Endodermal cell (in vitro differentiated cells): ENCODE results near the gene CYB5D1. TPM values are rescaled to one million over a fixed set of nuclear protein-coding genes. Genes with fewer than 3 reads are reported as not detected.

Source experiments
- DNase-seq: peaks from one replicate; pipeline ENCODE4 v3.0.0-alpha.2; 2017
- H3K27ac ChIP-seq: 2 replicates; pipeline ENCODE4 v1.5.1; 2013; ENCODE audit warnings: mild to moderate bottlenecking, low read depth, low read length, moderate library complexity
- H3K27me3 ChIP-seq: 2 replicates; pipeline ENCODE4 v1.6.1; 2013; ENCODE audit warnings: mild to moderate bottlenecking, low read length, moderate library complexity; ENCODE audit not compliant: insufficient read depth, control insufficient read depth, poor library complexity, severe bottlenecking
- H3K36me3 ChIP-seq: 2 replicates; pipeline ENCODE4 v1.7.0; 2013; ENCODE audit warnings: mild to moderate bottlenecking, low read length, moderate library complexity; ENCODE audit not compliant: control insufficient read depth, insufficient read depth
- H3K4me1 ChIP-seq: one replicate; pipeline ENCODE4 v1.7.0; 2013; ENCODE audit warnings: low read length; ENCODE audit not compliant: control insufficient read depth, insufficient read depth
- H3K4me3 ChIP-seq: 2 replicates; pipeline ENCODE4 v1.5.1; 2013; ENCODE audit warnings: mild to moderate bottlenecking, low read length, moderate library complexity
- H3K9ac ChIP-seq: 2 replicates; pipeline ENCODE4 v1.6.1; 2013; ENCODE audit warnings: mild to moderate bottlenecking, low read length, moderate library complexity; ENCODE audit not compliant: poor library complexity, severe bottlenecking; ENCODE audit errors: extremely low read depth
- H3K9me3 ChIP-seq: 2 replicates; pipeline ENCODE4 v1.6.1; 2013; ENCODE audit warnings: mild to moderate bottlenecking, low read length, moderate library complexity; ENCODE audit not compliant: control insufficient read depth
- H3K27ac Mint-ChIP-seq: 2 replicates; pipeline ENCODE4 v1.8.0; 2020; ENCODE audit warnings: mixed read lengths
- H3K27me3 Mint-ChIP-seq: 2 replicates; pipeline ENCODE4 v1.8.0; 2021; ENCODE audit warnings: mild to moderate bottlenecking, mixed read lengths; ENCODE audit not compliant: insufficient read depth
- H3K36me3 Mint-ChIP-seq: 2 replicates; pipeline ENCODE4 v1.8.0; 2020; ENCODE audit warnings: low read depth, mixed read lengths
- H3K4me1 Mint-ChIP-seq: 2 replicates; pipeline ENCODE4 v1.8.0; 2020; ENCODE audit warnings: mixed read lengths
- H3K4me3 Mint-ChIP-seq: 2 replicates; pipeline ENCODE4 v1.8.0; 2020; ENCODE audit warnings: mild to moderate bottlenecking, moderate library complexity, mixed read lengths
- H3K9me3 Mint-ChIP-seq: 2 replicates; pipeline ENCODE4 v1.8.0; 2020; ENCODE audit warnings: mild to moderate bottlenecking, mixed read lengths
- WGBS, 2 experiments: methylation state at CpG; one replicate each; pipeline versions ENCODE4 v1.1.5 to v1.1.7; 2013; ENCODE audit warnings: missing lambda C conversion rate in 2 of 2, mixed read lengths in 1 of 2; ENCODE audit not compliant: insufficient coverage in 1 of 2, insufficient read length in 1 of 2; 5-methylcytosine and 5-hydroxymethylcytosine counted together
- total RNA-seq, 2 donors: library from RNA; stranded (reverse); fragmentation: NEBNext Ultra II Directional in 1 of 2; extraction: Animal tissue kit (Norgen Biotek cat#: 25700) in 1 of 2; gene quantifications; 2 replicates in 1 of 2; 3 replicates in 1 of 2; pipeline ENCODE4 v1.2.1, GENCODE V29; 2021
- TF ChIP-seq, protein P1 (sequence below): fragments of 200-600 bp; sonication (generic); conservative IDR thresholded peaks from 2 replicates; pipeline ENCODE4 v1.5.0; 2021; ENCODE audit warnings: antibody characterized with exemption, mild to moderate bottlenecking

Gene CYB5D1
- total RNA-seq, 2 donors from 2014 or later, result 10.6 to 12.9 TPM

- no peaks in the 10 kb centered on the region for H3K4me1 ChIP-seq
- Mint-ChIP-seq H3K4me3 (no peak overlapping the region), H3K27ac (no peak overlapping the region), H3K9me3 (no peaks in the 10 kb centered on the region), H3K4me1 (peaks cover 6% of the 10 kb centered on the region), H3K27me3 (peaks cover 15% of the 10 kb centered on the region), H3K36me3 (peaks cover 49% of the 10 kb centered on the region)
- WGBS, 2 experiments, result 94% methylated on average over 9 to 21 of the region's 21 CpGs
- no peak for DNase-seq
- no peaks in the 10 kb centered on the region for H3K27me3 ChIP-seq
- peaks cover 56% of the 10 kb centered on the region for H3K36me3 ChIP-seq
- no peak overlapping the region for H3K9ac ChIP-seq
- TF ChIP-seq, protein P1, sequence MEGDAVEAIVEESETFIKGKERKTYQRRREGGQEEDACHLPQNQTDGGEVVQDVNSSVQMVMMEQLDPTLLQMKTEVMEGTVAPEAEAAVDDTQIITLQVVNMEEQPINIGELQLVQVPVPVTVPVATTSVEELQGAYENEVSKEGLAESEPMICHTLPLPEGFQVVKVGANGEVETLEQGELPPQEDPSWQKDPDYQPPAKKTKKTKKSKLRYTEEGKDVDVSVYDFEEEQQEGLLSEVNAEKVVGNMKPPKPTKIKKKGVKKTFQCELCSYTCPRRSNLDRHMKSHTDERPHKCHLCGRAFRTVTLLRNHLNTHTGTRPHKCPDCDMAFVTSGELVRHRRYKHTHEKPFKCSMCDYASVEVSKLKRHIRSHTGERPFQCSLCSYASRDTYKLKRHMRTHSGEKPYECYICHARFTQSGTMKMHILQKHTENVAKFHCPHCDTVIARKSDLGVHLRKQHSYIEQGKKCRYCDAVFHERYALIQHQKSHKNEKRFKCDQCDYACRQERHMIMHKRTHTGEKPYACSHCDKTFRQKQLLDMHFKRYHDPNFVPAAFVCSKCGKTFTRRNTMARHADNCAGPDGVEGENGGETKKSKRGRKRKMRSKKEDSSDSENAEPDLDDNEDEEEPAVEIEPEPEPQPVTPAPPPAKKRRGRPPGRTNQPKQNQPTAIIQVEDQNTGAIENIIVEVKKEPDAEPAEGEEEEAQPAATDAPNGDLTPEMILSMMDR, result no peak
- no peak overlapping the region for H3K4me3 ChIP-seq
- no peak overlapping the region for H3K27ac ChIP-seq
- no peaks in the 10 kb centered on the region for H3K9me3 ChIP-seq
These were observed 9.1 kb upstream of the CYB5D1 start for GRCh38 chr17:7848739-7849129.

DNA sequence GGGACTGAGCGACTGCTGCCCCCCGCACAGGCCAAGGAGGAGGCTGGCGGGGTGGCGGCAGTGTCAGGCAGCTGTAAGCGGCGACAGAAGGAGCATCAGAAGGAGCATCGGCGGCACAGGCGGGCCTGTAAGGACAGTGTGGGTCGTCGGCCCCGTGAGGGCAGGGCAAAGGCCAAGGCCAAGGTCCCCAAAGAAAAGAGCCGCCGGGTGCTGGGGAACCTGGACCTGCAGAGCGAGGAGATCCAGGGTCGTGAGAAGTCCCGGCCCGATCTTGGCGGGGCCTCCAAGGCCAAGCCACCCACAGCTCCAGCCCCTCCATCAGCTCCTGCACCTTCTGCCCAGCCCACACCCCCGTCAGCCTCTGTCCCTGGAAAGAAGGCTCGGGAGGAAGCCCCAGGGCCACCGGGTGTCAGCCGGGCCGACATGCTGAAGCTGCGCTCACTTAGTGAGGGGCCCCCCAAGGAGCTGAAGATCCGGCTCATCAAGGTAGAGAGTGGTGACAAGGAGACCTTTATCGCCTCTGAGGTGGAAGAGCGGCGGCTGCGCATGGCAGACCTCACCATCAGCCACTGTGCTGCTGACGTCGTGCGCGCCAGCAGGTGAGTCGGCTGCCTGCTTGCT, 8.6 kb upstream of the CYB5D1 start:
- Mint-ChIP-seq H3K27ac (no peak overlapping the region), H3K4me1 (peaks cover 10% of the 10 kb centered on the region), H3K4me3 (no peak overlapping the region), H3K9me3 (no peaks in the 10 kb centered on the region), H3K36me3 (peaks cover 53% of the 10 kb centered on the region), H3K27me3 (peaks cover 19% of the 10 kb centered on the region)
- Histone ChIP-seq H3K27ac (no peak overlapping the region), H3K27me3 (no peaks in the 10 kb centered on the region), H3K9me3 (no peaks in the 10 kb centered on the region), H3K9ac (no peak overlapping the region), H3K36me3 (peaks cover 56% of the 10 kb centered on the region), H3K4me3 (no peak overlapping the region), H3K4me1 (no peaks in the 10 kb centered on the region)
- WGBS, 2 experiments, result 93 to 98% methylated on average over 14 to 35 of the region's 35 CpGs
- DNase-seq, result no peak
- TF ChIP-seq, protein P1, result no peak

GRCh38 chr17:7849751-7850504, 7.9 kb upstream of the CYB5D1 start:
- Histone ChIP-seq H3K36me3 (peaks cover 56% of the 10 kb centered on the region), H3K9me3 (no peaks in the 10 kb centered on the region), H3K9ac (no peak overlapping the region), H3K4me1 (no peaks in the 10 kb centered on the region), H3K4me3 (no peak overlapping the region), H3K27me3 (no peaks in the 10 kb centered on the region), H3K27ac (no peak overlapping the region)
- Mint-ChIP-seq H3K27ac (no peak overlapping the region), H3K27me3 (peaks cover 24% of the 10 kb centered on the region), H3K4me1 (peaks cover 14% of the 10 kb centered on the region), H3K9me3 (no peaks in the 10 kb centered on the region), H3K4me3 (no peak overlapping the region), H3K36me3 (peaks cover 53% of the 10 kb centered on the region)
- no peak for DNase-seq
- 91 to 94% methylated on average over 7 to 12 of the region's 12 CpGs for WGBS, 2 experiments
- TF ChIP-seq, protein P1, result no peak
